ENCODE data around the gene ATP6V0A1. TPM values are rescaled to one million over a fixed set of nuclear protein-coding genes. Genes with fewer than 3 reads are reported as not detected.
A peak's percentile ranks its signal among the peaks of the same experiment; 100 is the strongest.

ATP6V0A1 gene
- total and polyA plus RNA-seq, 10 donors, result 23.0 to 140 (median 110) TPM

DNA sequence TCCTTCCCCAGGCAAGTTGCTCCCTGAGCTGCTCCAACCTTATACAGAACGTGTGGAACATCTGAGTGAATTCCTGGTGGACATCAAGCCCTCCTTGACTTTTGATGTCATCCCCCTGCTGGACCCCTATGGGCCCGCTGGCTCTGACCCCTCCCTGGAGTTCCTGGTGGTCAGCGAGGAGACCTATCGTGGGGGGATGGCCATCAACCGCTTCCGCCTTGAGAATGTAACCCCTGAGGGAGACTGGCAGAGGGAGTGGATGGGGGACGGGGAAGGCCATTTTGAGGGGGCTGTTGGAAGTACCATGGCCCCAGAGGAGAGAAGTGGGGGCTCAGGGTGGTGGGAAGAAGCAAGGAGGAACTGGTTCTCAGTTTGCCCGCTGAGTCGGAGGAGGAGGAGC is 105.3 kb downstream of the ATP6V0A1 start:
- H3K27ac ChIP-seq, result peak overlapping the region in 3 of 8 donors; percentile 90 to 98 (median 94)
- TF ChIP-seq POLR2A (IDR thresholded peaks at IDR 0.05) (no peak), POLR2AphosphoS5 (IDR thresholded peaks at IDR 0.05) (no peak)
- no peak for DNase-seq

DNA sequence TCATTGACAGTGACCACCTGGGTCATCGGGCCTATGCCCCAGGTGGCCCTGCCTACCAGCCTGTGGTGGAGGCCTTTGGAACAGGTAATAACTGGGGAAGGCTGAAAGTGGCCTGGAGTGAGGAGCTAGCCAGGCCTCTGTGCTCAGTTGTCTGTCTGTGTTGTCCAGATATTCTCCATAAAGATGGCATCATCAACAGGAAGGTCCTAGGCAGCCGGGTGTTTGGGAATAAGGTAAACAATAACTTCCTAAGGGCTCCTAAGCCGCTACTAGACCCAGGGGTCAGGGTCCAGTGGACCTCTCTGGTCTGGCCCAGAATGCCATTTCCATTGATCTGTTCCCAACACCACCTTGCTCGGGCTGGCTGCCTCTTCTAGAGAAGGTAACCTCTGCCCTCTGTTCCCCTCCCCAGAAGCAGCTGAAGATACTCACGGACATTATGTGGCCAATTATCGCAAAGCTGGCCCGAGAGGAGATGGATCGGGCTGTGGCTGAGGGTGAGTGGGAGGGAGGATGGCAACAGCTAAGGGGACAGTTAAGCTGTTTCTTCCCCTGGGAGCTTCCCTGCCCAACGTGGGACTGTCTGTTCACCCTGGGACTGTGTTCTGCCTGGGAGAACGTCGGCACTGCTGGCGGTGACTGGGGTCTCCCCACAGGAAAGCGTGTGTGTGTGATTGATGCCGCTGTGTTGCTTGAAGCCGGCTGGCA is 106.3 kb downstream of the ATP6V0A1 start:
- H3K4me1 ChIP-seq, result peaks cover 39 to 93% (median 65%) of the 10 kb centered on the region in 6 donors
- WGBS, 5 donors, result 89 to 94% (median 90%) methylated on average over 13 to 15 of the region's 15 CpGs

More for the DNA sequence above, 105.3 kb downstream of the ATP6V0A1 start:
- Histone ChIP-seq H3K4me3 (peak overlapping the region in 1 of 8 donors; percentile 99), H3K9me3 (no peaks in the 10 kb centered on the region), H3K4me1 (peaks cover 39 to 87% (median 59%) of the 10 kb centered on the region in 6 donors), H3K27me3 (replicated peaks in 1 of 7) (no peaks in the 10 kb centered on the region), H3K36me3 (peaks cover 0 to 44% (median 27%) of the 10 kb centered on the region in 6 donors)
- 74 to 85% (median 81%) methylated on average over 9 of the region's 9 CpGs for WGBS, 5 donors
- intact Hi-C loops (cut with DNase I; ENCODE audit: low total_unique reads), result no loop called here

DNA sequence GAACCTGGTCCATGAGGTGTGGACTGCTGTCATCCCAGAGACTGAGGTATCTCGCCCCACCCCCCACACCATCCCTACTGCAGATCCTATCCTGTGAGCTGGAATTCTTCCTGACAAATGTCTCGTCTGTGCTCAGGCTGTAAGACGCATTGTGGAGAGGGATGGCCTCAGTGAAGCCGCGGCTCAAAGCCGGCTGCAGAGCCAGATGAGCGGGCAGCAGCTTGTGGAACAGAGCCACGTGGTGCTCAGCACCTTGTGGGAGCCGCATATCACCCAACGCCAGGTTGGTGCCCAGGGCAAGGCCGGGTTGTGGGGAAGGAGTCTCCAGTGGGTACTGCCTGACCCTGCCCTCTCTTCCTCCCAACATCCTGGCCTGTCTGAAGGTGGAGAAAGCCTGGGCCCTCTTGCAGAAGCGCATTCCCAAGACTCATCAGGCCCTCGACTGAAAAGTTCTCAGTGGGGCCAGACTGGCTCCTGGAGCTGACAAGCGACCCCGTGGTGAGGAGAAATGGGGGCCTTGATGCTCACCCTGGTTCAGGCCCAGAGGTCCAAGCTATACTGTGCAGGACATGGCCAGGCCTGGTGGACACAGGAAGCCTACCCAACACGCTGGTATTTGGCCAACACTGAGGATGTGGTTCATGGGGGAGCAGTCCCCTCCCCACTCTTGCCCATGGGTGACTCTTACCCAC is 107.0 kb downstream of the ATP6V0A1 start:
- Histone ChIP-seq H3K4me1 (peaks cover 39 to 92% (median 68%) of the 10 kb centered on the region in 6 donors), H3K27ac (peak overlapping the region in 6 of 8 donors; percentile 92 to 98 (median 96))

More for the DNA sequence above, 106.3 kb downstream of the ATP6V0A1 start:
- Histone ChIP-seq H3K27ac (peak overlapping the region in 3 of 8 donors; percentile 95 to 98 (median 98)), H3K36me3 (peaks cover 0 to 54% (median 38%) of the 10 kb centered on the region in 6 donors), H3K9me3 (no peaks in the 10 kb centered on the region), H3K4me3 (no peak overlapping the region), H3K27me3 (replicated peaks in 1 of 7) (no peaks in the 10 kb centered on the region)
- DNase-seq, result no peak
- TF ChIP-seq, protein P1, sequence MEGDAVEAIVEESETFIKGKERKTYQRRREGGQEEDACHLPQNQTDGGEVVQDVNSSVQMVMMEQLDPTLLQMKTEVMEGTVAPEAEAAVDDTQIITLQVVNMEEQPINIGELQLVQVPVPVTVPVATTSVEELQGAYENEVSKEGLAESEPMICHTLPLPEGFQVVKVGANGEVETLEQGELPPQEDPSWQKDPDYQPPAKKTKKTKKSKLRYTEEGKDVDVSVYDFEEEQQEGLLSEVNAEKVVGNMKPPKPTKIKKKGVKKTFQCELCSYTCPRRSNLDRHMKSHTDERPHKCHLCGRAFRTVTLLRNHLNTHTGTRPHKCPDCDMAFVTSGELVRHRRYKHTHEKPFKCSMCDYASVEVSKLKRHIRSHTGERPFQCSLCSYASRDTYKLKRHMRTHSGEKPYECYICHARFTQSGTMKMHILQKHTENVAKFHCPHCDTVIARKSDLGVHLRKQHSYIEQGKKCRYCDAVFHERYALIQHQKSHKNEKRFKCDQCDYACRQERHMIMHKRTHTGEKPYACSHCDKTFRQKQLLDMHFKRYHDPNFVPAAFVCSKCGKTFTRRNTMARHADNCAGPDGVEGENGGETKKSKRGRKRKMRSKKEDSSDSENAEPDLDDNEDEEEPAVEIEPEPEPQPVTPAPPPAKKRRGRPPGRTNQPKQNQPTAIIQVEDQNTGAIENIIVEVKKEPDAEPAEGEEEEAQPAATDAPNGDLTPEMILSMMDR (IDR thresholded peaks at IDR 0.05 in 8 of 11, conservative IDR thresholded peaks at IDR 0.05 in 3 of 11), result no peak
- TF ChIP-seq POLR2AphosphoS5 (IDR thresholded peaks at IDR 0.05), result peak in 1 of 3 donors; percentile 3
- intact Hi-C loops (cut with DNase I; ENCODE audit: low total_unique reads), result no loop called here

DNA sequence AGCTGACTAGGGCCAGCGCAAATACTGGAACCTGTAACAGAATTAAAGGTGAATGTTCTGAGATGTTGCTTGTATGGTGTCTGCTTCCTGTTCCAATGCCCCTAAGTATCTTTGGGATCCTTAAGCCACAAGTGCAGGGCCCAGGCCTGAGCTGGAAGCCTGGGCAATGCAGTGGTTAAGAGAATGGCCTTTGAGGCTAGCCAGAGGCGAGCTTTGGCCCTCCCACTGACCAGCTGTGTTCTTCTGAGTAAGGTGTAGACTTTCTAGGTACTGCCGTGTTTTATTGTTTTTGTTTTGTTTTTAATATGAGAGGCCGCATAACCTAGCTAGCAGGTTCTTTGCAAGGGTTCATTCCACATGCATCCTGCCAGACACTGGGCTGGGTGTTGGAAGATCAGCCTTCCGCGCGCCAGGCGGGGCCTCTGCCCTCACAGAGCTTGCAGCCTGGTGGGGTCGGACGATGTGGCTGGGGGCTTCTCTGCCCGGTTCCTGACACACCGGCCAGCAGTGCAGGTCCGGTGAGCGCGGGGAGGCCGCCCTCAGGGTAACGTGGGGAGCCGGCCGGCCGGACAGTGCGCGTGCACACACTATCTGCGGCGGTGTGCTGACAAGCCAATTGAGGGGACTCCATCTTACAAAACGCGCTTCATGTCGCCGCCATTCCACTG is 107.7 kb downstream of the ATP6V0A1 start:
- Histone ChIP-seq H3K27ac (peak overlapping the region; percentile 90 to 98 (median 96)), H3K36me3 (peaks cover 0 to 68% (median 51%) of the 10 kb centered on the region in 6 donors), H3K4me3 (peak overlapping the region; percentile 69 to 98 (median 89)), H3K4me1 (peaks cover 36 to 86% (median 66%) of the 10 kb centered on the region in 6 donors), H3K9me3 (no peaks in the 10 kb centered on the region), H3K27me3 (replicated peaks in 1 of 7) (no peaks in the 10 kb centered on the region)
- WGBS, 5 donors, result 48 to 78% (median 50%) methylated on average over 8 to 28 of the region's 28 CpGs
- DNase-seq, result no peak
- intact Hi-C loops (cut with DNase I; ENCODE audit: low total_unique reads), result no loop called here
- TF ChIP-seq, protein P1 (IDR thresholded peaks at IDR 0.05 in 8 of 11, conservative IDR thresholded peaks at IDR 0.05 in 3 of 11), result no peak

More for the DNA sequence above, 107.0 kb downstream of the ATP6V0A1 start:
- H3K4me3 ChIP-seq, result peak overlapping the region in 2 of 8 donors; percentile 92 to 98
- H3K27me3 ChIP-seq (replicated peaks in 1 of 7), result no peaks in the 10 kb centered on the region
- intact Hi-C loops (cut with DNase I; ENCODE audit: low total_unique reads), result no loop called here
- 88 to 93% (median 90%) methylated on average over 14 to 16 of the region's 16 CpGs for WGBS, 5 donors
- TF ChIP-seq, protein P1 (IDR thresholded peaks at IDR 0.05 in 8 of 11, conservative IDR thresholded peaks at IDR 0.05 in 3 of 11), result no peak
- TF ChIP-seq POLR2A (IDR thresholded peaks at IDR 0.05) (no peak), POLR2AphosphoS5 (IDR thresholded peaks at IDR 0.05) (peak in 1 of 3 donors; percentile 16)
- no peaks in the 10 kb centered on the region for H3K9me3 ChIP-seq
- DNase-seq, result no peak
- H3K36me3 ChIP-seq, result peaks cover 0 to 61% (median 45%) of the 10 kb centered on the region in 6 donors

Data from spleen (tissue), 11 donors.